Measurements from ENCODE around the gene ADGRL1. TPM values are rescaled to one million over a fixed set of nuclear protein-coding genes. Genes with fewer than 3 reads are reported as not detected.
"Not testable (repeated sequence)": the region's sequence is repeated elsewhere in the genome, so short reads cannot be mapped to it uniquely, and the experiment has no call there.

The ADGRL1 gene
- total RNA-seq, 1 experiment from 2014 or later = 39.3 TPM

DNA sequence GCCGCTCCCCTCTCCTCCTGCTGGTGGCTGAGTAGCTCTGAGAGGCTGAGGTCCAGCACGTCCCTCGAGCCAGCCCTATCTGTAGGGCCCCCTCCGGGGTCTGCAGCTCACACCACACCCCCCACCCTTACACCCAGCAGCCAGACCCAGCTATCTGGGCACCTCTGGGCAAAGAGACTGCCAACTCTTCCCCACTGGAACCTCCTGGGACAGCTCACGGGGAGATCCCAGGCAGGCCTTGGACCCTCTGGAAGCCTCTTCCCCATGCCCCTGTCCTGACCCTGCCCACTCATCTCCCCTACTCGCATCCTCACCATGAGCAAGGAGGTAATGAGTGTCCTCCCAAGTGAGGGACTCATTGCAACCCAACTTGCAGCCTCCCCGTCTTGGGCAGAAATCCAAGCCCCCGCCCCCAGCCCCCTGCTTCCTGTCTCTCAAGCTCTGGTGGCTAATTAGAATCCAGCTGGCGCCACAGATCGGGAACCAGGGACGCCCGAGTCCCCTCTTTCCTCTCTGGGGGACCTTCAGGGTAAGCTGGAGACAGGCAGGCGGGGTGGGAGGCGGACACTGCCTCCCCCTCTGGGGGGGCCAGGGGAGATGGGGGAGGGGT is 22.1 kb downstream of the ADGRL1 start:
- Histone ChIP-seq H3K79me2 (ENCODE audit: low read length) (peaks cover 3% of the 10 kb centered on the region; the same call in 1 of the 2 replicates), H3K36me3 (ENCODE audit: low read depth, low read length) (no peaks in the 10 kb centered on the region), H3K4me3 (ENCODE audit: low read length) (no peak overlapping the region), H3K4me2 (ENCODE audit: low read length) (no peak overlapping the region), H3K9me2 (replicated peaks; ENCODE audit: low read length) (no peaks in the 10 kb centered on the region), H2AFZ (ENCODE audit: low read length) (no peak overlapping the region), H3F3A (ENCODE audit: low read length, unreplicated experiment) (no peaks in the 10 kb centered on the region), H3K27me3 (ENCODE audit: low read length) (no peaks in the 10 kb centered on the region), H3K9me3 (ENCODE audit: low read length) (no peaks in the 10 kb centered on the region), H3K27ac (ENCODE audit: low read length) (no peak overlapping the region), H3K9ac (ENCODE audit: low read length) (no peak overlapping the region), H3K4me1 (ENCODE audit: insufficient read depth, low read length) (no peaks in the 10 kb centered on the region), H4K20me1 (ENCODE audit: low read length) (no peaks in the 10 kb centered on the region)
- TF ChIP-seq EZH2phosphoT487 (IDR thresholded peaks at IDR 0.05; ENCODE audit: borderline replicate concordance, low read length) (no peak), EZH2 (IDR thresholded peaks at IDR 0.05; ENCODE audit: low read length, unreplicated experiment) (no peak)
- TF ChIP-seq, protein P1, sequence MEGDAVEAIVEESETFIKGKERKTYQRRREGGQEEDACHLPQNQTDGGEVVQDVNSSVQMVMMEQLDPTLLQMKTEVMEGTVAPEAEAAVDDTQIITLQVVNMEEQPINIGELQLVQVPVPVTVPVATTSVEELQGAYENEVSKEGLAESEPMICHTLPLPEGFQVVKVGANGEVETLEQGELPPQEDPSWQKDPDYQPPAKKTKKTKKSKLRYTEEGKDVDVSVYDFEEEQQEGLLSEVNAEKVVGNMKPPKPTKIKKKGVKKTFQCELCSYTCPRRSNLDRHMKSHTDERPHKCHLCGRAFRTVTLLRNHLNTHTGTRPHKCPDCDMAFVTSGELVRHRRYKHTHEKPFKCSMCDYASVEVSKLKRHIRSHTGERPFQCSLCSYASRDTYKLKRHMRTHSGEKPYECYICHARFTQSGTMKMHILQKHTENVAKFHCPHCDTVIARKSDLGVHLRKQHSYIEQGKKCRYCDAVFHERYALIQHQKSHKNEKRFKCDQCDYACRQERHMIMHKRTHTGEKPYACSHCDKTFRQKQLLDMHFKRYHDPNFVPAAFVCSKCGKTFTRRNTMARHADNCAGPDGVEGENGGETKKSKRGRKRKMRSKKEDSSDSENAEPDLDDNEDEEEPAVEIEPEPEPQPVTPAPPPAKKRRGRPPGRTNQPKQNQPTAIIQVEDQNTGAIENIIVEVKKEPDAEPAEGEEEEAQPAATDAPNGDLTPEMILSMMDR (conservative IDR thresholded peaks at IDR 0.05; ENCODE audit: low read depth, low read length) = no peak
- DNase-seq (no peak), ATAC-seq (no peak)
- ChIA-PET CTCF (interaction anchor here (0.7 kb wide), 1 partner anchor 16 kb away, joined by 4 read pairs; no protein-coding TSS in a partner anchor), POLR2A (ENCODE audit: unreplicated experiment) (no interaction called here)
- intact Hi-C loops (cut with micrococcal nuclease) = no loop called here
- no TSS peak for BruUV-seq (replicated peaks)

DNA sequence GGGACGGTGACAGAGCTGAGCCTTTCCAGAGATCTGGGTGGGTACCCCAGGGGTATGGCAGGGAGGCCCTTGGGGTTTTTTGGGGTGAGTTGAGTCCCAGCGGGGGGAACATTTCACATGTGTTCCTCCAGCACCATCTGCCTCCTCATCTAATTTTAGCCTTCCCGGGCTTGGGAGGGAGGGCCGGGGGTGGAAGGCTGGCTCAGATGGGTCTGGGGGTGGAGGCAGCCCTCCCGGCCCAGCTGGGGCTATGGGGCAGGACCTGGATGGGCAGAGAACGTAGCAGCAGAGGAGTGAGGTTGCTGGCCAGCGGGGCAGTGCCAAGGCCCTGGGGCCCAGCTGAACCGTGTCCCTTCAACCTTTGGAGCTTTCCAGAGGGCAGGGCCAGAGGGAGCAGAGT is 23.5 kb downstream of the ADGRL1 start:
- TF ChIP-seq EZH2phosphoT487 (IDR thresholded peaks at IDR 0.05; ENCODE audit: borderline replicate concordance, low read length) (no peak), EZH2 (IDR thresholded peaks at IDR 0.05; ENCODE audit: low read length, unreplicated experiment) (no peak)
- TF ChIP-seq, protein P1 (conservative IDR thresholded peaks at IDR 0.05; ENCODE audit: low read depth, low read length) = no peak
- BruUV-seq (replicated peaks) = no TSS peak
- no peaks in the 10 kb centered on the region for H3K27me3 ChIP-seq (ENCODE audit: low read length)
- H3K9ac ChIP-seq (ENCODE audit: low read length) = no peak overlapping the region
- no peaks in the 10 kb centered on the region for H3K9me2 ChIP-seq (replicated peaks; ENCODE audit: low read length)
- no peak overlapping the region for H2AFZ ChIP-seq (ENCODE audit: low read length)
- no peak overlapping the region for H3K4me2 ChIP-seq (ENCODE audit: low read length)
- ChIA-PET CTCF (no interaction called here), POLR2A (ENCODE audit: unreplicated experiment) (no interaction called here)
- H3K36me3 ChIP-seq (ENCODE audit: low read depth, low read length) = no peaks in the 10 kb centered on the region
- ATAC-seq (no peak), DNase-seq (no peak)
- H3K79me2 ChIP-seq (ENCODE audit: low read length) = peaks cover 3% of the 10 kb centered on the region; the same call in 1 of the 2 replicates
- no peak overlapping the region for H3K4me3 ChIP-seq (ENCODE audit: low read length)
- no peak overlapping the region for H3K27ac ChIP-seq (ENCODE audit: low read length)
- H3K9me3 ChIP-seq (ENCODE audit: low read length) = no peaks in the 10 kb centered on the region
- no peaks in the 10 kb centered on the region for H4K20me1 ChIP-seq (ENCODE audit: low read length)
- no peaks in the 10 kb centered on the region for H3F3A ChIP-seq (ENCODE audit: low read length, unreplicated experiment)
- intact Hi-C loops (cut with micrococcal nuclease) = no loop called here
- no peaks in the 10 kb centered on the region for H3K4me1 ChIP-seq (ENCODE audit: insufficient read depth, low read length)

DNA sequence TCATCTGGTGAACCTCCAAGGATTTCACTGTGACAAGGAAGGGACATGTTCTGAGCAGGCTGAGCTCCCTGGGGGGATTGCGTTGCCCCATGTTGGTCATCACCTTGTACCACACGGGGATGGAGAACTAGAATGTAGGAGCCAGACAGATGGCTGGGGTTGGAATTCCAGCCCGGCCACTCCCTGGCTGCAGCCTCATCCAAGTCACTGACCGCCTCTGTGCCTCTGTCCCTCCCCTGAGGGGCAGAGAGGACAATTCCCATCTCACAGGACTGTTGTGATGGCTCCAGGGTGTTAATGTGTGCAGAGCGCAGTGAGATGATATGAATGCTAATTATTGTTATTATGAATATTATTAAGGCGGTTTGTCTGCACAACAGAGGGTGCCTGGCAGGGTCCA is 24.1 kb downstream of the ADGRL1 start:
- Histone ChIP-seq H2AFZ (ENCODE audit: low read length) (no peak overlapping the region), H3K27me3 (ENCODE audit: low read length) (no peaks in the 10 kb centered on the region), H3K79me2 (ENCODE audit: low read length) (peaks cover 3% of the 10 kb centered on the region; the same call in 1 of the 2 replicates), H4K20me1 (ENCODE audit: low read length) (no peaks in the 10 kb centered on the region), H3K9me3 (ENCODE audit: low read length) (no peaks in the 10 kb centered on the region), H3K4me1 (ENCODE audit: insufficient read depth, low read length) (no peaks in the 10 kb centered on the region), H3K4me2 (ENCODE audit: low read length) (no peak overlapping the region), H3F3A (ENCODE audit: low read length, unreplicated experiment) (no peaks in the 10 kb centered on the region), H3K9ac (ENCODE audit: low read length) (no peak overlapping the region), H3K36me3 (ENCODE audit: low read depth, low read length) (0 out of 2 replicates have a peak, but pooled peaks cover 3% of the 10 kb centered on the region), H3K9me2 (replicated peaks; ENCODE audit: low read length) (no peaks in the 10 kb centered on the region), H3K4me3 (ENCODE audit: low read length) (no peak overlapping the region), H3K27ac (ENCODE audit: low read length) (no peak overlapping the region)
- no TSS peak for BruUV-seq (replicated peaks)
- intact Hi-C loops (cut with micrococcal nuclease) = no loop called here
- ChIA-PET CTCF (no interaction called here), POLR2A (ENCODE audit: unreplicated experiment) (no interaction called here)
- ATAC-seq (no peak), DNase-seq (no peak)
- TF ChIP-seq, protein P1 (conservative IDR thresholded peaks at IDR 0.05; ENCODE audit: low read depth, low read length) = no peak

DNA sequence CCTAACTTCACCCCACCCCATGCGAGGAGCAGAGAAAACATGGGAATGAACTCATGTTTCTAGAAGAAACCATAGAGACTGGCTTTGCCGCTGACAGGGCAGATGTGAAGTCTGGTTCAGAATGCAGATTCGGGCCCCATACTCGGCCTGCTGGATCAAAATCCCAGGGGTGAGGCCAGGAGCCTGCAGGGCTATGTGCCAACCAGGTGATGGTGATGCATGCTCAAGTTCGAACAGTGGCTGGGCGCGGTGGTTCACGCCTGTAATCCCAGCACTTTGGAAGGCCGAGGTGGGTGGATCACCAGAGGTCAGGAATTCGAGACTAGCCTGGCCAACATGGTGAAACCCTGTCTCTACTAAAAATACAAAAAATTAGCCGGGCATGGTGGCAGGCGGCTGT is 24.8 kb downstream of the ADGRL1 start:
- H3K9me2 ChIP-seq (replicated peaks; ENCODE audit: low read length); H3K27ac ChIP-seq (ENCODE audit: low read length); BruUV-seq (replicated peaks); ATAC-seq; H3K36me3 ChIP-seq (ENCODE audit: low read depth, low read length); POLR2A ChIA-PET (ENCODE audit: unreplicated experiment); H3K9me3 ChIP-seq (ENCODE audit: low read length); H3K27me3 ChIP-seq (ENCODE audit: low read length); H2AFZ ChIP-seq (ENCODE audit: low read length); H3K4me3 ChIP-seq (ENCODE audit: low read length); H3K9ac ChIP-seq (ENCODE audit: low read length); H3K4me1 ChIP-seq (ENCODE audit: insufficient read depth, low read length); H3K4me2 ChIP-seq (ENCODE audit: low read length); intact Hi-C loops (cut with micrococcal nuclease); H4K20me1 ChIP-seq (ENCODE audit: low read length); H3F3A ChIP-seq (ENCODE audit: low read length, unreplicated experiment); DNase-seq; CTCF ChIA-PET; H3K79me2 ChIP-seq (ENCODE audit: low read length): not testable (repeated sequence)
